GM12864 (cell line): Measurements from ENCODE around the gene FCRLB.
"Not testable (repeated sequence)": the region's sequence is repeated elsewhere in the genome, so short reads cannot be mapped to it uniquely, and the experiment has no call there.

Experiments
- DNase-seq: peaks from one replicate; pipeline ENCODE4 v3.0.0-alpha.2; 2011; ENCODE audit warnings: low read depth
- H3K4me3 ChIP-seq: 2 replicates; pipeline ENCODE4 v1.5.1; 2011; ENCODE audit warnings: mild to moderate bottlenecking, low read depth, low read length, control low read depth
- CTCF ChIP-seq: IDR thresholded peaks from 2 replicates; pipeline ENCODE4 v1.5.1; 2011; ENCODE audit warnings: low read depth, mild to moderate bottlenecking, moderate library complexity, low read length, control low read depth, inconsistent platforms; ENCODE audit errors: missing control alignments

FCRLB gene, protein sequence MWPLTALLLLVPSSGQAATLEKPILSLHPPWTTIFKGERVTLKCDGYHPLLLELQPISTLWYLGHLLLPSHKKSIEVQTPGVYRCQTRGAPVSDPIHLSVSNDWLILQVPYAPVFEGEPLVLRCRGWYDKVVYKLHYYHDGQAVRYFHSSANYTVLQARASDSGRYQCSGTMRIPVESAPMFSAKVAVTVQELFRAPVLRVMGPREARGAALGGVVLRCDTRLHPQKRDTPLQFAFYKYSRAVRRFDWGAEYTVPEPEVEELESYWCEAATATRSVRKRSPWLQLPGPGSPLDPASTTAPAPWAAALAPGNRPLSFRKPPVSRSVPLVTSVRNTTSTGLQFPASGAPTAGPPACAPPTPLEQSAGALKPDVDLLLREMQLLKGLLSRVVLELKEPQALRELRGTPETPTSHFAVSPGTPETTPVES

DNA sequence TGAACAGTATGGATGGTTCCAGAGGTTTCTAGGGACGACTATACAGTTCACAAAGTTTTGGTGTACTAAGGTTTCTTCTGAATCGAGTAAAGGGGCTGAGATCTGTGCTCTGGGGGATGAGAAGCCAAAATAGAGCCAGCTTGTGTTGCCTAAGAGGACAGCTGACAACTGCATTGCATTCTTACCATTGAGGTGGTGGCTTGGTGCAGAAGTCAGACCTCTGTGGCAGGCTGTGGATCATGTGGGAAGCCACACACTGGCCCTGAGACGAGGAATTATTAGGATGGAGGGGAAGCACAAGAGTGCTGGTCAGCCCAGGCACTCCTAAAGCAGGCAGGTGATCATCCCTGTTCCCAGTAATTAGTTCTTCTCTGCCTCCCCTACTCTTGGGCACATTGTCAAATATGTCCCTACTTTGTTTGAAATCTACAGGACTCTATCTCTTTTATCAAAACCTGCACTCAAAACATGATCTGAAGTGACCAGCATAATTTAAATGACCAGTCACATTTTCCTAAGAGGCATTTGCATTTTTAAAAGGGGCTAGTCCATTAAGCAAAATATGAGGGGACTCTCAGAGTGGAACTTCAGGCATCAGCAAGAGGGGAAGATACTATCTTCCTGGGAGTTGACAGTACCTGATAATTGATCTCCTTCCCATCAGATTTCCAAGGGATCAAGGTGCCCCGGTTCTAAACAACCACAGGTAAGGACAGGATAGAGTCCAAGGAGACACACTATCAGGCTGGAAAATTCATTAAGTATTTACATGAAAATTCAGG, at the start of gene FCRLB:
Gene FCRLB, plus strand, starts transcription at position 589 of the 782 bp plus-strand sequence. CDS start 1,129 bp downstream, outside the sequence.
- TF ChIP-seq CTCF: no peak
- DNase-seq: no peak
- H3K4me3 ChIP-seq: no peak within 1 kb of the TSS

DNA sequence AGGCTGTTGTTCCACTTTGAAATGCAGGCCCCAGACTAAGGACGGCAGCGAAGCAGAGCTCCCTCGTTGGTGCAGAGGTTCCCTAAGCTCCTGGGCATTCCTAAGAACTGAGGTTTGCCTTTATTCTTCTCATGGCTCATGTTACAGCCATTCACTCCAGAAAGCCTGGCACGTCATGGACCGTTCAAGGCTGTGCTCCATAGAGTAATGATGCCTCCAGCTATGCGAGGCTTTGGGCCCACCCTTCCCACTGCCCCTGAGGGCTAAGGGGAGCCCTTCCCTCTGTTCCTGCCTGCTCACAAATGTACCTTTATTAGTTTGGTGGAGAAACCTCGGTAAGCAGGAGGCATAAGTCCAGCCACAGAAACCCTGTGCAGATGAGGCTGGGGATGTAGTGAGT, 47.9 kb upstream of the FCRLB start:
- H3K4me3 ChIP-seq, DNase-seq: not testable (repeated sequence)

DNA sequence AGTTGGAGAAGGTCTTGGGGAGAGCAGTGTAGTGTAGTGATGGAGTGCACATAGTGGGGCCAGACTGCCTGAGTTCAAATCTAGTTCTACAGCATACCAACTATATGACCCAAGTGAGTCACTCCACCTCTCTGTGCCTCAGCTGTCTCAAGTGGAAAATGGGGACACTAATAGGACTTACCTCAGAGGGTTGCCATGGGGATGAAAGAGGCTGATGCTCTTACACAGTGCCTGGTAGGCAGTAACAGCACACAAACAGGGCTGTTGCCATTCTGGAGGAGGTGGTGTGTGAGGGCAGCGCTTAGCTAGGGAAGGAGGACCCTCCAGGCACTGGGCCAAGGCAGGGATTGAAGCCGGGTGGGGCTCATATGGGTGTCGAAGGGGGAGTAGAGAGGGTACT, 46.9 kb upstream of the FCRLB start:
- DNase-seq, H3K4me3 ChIP-seq: not testable (repeated sequence)

- not testable (repeated sequence) for DNase-seq, H3K4me3 ChIP-seq
These were observed 46.4 kb upstream of the FCRLB start for GRCh38 chr1:161674908-161675307.

DNA sequence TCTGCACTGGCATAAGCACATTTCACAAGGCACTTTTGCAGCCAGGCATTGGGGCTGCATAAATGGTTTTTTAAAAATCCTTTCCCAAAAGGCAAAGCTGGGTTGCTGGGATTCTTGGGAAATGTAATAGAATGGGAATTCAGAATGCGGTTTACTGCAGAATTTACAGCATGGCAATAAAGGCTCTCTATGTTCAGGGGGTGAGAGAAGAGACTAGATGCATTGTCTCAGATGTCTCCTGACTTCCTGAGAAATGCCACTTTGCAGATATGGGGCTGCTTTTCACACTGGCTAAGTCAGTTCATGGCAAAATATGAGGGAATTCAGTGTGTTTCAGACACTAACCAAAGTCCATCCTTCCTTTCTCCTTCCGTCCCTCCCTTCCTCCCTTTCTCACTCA, 44.9 kb upstream of the FCRLB start:
- no peak for DNase-seq
- TF ChIP-seq CTCF: no peak
- H3K4me3 ChIP-seq: no peak overlapping the region

GRCh38 chr1:161676958-161677689, 44.2 kb upstream of the FCRLB start:
- DNase-seq: no peak
- TF ChIP-seq CTCF: no peak
- H3K4me3 ChIP-seq: no peak overlapping the region

DNA sequence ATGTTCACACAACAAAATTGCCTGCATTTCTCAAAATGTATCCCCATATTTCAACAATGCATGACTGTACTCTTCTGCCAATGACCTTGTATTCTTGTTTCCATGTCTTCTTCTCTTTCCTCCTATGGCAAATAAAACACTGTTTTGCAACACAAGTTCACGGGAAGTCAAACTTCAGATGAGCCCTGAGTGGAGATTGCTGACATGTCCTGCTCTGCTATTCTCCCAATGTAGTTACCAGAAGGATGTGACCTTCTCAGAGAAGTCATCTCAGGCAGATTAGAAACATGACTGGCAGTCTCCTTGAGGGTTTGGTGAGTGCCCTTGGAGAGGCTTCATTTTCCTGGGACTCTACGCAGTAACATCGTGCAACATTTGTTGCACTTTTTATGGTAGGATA, 42.8 kb upstream of the FCRLB start:
- H3K4me3 ChIP-seq: no peak overlapping the region
- TF ChIP-seq CTCF: no peak
- no peak for DNase-seq

- no peak for TF ChIP-seq CTCF
- no peak for DNase-seq
- H3K4me3 ChIP-seq: no peak overlapping the region
These were observed 39.5 kb upstream of the FCRLB start for GRCh38 chr1:161681879-161682278.
